ENCODE results near the gene CMSS1.
A peak's percentile ranks its signal among the peaks of the same experiment; 100 is the strongest.

The CMSS1 gene

DNA sequence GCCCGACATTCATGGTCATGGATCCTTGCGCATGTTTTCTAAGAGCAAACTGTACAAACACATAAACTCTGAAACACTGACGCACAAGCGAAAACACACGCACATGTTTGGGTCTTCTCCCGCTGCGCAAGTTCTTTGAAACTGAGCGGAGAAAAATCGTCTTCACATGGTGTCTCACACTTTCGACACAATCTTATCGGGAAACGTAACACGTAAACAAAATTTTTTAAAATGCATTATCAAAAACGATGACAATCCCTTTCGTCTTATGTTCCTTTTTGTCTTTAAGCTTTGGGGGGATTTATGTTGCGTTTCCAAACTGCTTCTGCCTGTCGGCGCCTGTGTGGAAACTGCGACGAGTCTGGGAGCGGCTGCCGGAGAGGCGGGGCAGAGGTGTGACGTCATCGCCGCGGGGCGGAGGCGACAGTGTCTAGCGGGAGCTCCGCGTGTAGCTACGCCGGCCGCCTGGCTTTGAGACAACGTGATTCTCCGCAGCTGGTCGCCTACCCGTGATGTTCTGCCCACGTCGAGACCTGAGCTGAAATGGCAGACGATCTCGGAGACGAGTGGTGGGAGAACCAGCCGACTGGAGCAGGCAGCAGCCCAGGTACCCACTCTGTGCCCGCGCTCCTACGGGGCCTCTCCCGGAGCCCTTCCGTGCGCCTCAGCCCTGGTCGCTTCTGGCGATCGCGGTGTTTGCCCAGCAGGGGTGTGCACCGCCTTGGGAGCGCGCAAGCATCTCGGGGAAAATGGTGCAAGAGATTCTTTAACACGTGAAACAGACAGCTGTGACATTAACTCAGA lies at the start of gene CMSS1:
Gene CMSS1 (plus strand): TSS at position 426 of the 804 bp plus-strand sequence.
- DNase-seq (ENCODE audit: low read depth) = peak; percentile 91

- no peak for DNase-seq (ENCODE audit: low read depth)
These were observed 49.5 kb upstream of the CMSS1 start for GRCh38 chr3:99768126-99768525.

GRCh38 chr3:99768808-99769501 lies 48.7 kb upstream of the CMSS1 start:
- no peak for DNase-seq (ENCODE audit: low read depth)

DNA sequence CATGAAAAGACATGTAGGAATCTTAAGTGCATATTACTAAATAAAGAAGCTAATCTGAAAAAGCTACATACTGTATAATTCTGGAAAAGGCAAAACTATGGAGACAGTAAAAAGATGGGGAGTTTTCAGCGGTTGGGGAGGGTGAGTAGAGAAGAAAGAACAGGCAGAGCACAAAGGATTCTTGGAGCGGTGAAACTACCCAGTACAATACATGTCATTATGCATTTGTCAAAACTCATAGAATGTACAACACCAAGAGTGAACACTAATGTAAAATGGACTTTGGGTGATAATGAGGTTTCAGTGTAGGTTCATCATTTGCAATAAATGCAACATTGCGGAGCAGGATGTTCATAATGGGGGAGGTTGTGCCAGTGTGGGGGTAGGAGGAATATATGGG lies 45.5 kb upstream of the CMSS1 start:
- DNase-seq (ENCODE audit: low read depth) = no peak

- no peak for DNase-seq (ENCODE audit: low read depth)
These were observed 45.0 kb upstream of the CMSS1 start for GRCh38 chr3:99772671-99773070.

- DNase-seq (ENCODE audit: low read depth) = no peak
These were observed 43.2 kb upstream of the CMSS1 start for GRCh38 chr3:99774467-99774866.

GRCh38 chr3:99776516-99777209 lies 41.0 kb upstream of the CMSS1 start:
- no peak for DNase-seq (ENCODE audit: low read depth)

- no peak for DNase-seq (ENCODE audit: low read depth)
These were observed 40.5 kb upstream of the CMSS1 start for GRCh38 chr3:99777210-99777549.

- DNase-seq (ENCODE audit: low read depth) = no peak
These were observed 40.0 kb upstream of the CMSS1 start for GRCh38 chr3:99777708-99778107.

GRCh38 chr3:99780749-99781148 lies 36.9 kb upstream of the CMSS1 start:
- DNase-seq (ENCODE audit: low read depth) = no peak

GRCh38 chr3:99781761-99782160 lies 35.9 kb upstream of the CMSS1 start:
- no peak for DNase-seq (ENCODE audit: low read depth)

DNA sequence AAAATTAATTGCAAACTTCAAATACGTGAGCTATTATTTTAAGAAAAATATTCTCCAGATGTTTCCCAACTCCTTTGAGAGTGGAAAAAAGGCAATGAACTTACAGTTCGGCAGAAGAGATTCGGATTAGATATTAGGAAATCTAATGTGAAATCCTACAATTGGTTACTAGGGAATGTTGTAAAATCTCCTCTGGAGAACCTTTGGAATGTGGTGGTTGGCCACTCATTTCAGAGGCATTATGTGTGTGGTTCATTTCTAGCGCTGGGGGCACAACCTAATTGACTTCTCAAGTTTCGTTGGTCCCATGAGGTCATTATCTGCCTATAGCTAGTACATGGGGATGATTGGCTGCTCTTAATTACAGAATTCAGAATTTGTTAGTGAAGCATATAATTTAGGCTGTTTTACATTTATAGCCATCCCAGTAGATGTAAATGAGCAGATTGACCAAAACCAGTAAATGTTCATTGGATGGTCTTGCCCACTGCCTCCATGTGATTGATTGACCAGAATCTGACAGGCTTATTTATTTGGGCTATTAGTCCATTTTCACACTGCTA lies 34.6 kb upstream of the CMSS1 start:
- DNase-seq (ENCODE audit: low read depth) = no peak

DNA sequence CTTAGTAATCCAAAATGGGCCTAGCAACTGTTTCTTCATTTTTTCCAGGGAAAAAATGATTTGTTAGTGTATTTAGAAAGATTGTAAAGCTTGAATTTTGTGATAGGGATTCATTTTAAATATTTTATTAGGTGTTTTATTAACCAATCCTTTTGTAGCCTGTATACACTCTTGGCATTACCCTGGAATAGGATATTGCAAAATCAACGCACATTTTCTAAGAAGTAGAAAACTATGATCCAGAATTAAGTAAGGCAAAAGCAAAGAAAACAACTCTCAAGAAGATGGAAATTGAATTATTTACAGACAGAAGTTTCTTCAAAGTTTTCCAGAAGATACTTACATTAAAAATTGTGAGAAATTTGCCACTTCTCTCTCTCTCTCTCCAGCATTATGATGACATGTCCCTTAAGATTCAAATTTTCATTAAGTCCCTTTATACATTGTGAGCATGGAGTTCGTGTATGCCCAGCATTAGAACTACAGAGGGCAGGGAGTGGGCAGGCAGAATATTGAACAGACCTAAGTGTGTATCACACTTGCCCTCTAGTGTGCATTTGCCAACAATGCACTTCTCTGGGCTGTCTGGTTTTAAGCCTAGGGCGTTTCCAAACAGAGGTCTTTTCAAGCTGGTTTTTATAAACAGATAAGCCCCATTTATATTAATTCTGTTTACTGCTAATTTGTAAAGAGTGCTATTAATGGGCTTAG lies 28.5 kb upstream of the CMSS1 start:
- no peak for DNase-seq (ENCODE audit: low read depth)

DNA sequence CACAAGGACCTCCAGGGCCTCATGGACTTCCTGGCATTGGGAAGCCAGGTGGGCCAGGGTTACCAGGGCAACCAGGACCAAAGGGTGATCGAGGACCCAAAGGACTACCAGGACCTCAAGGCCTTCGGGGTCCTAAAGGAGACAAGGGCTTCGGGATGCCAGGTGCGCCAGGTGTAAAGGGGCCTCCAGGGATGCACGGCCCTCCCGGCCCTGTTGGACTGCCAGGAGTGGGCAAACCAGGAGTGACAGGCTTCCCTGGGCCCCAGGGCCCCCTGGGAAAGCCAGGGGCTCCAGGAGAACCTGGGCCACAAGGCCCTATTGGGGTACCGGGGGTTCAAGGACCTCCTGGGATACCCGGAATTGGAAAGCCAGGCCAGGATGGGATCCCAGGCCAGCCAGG lies 23.2 kb upstream of the CMSS1 start:
- no peak for DNase-seq (ENCODE audit: low read depth)

DNA sequence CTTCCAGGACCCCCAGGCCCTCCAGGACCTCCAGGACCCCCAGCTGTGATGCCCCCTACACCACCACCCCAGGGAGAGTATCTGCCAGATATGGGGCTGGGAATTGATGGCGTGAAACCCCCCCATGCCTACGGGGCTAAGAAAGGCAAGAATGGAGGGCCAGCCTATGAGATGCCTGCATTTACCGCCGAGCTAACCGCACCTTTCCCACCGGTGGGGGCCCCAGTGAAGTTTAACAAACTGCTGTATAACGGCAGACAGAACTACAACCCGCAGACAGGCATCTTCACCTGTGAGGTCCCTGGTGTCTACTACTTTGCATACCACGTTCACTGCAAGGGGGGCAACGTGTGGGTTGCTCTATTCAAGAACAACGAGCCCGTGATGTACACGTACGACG lies 22.1 kb upstream of the CMSS1 start:
- no peak for DNase-seq (ENCODE audit: low read depth)

DNA sequence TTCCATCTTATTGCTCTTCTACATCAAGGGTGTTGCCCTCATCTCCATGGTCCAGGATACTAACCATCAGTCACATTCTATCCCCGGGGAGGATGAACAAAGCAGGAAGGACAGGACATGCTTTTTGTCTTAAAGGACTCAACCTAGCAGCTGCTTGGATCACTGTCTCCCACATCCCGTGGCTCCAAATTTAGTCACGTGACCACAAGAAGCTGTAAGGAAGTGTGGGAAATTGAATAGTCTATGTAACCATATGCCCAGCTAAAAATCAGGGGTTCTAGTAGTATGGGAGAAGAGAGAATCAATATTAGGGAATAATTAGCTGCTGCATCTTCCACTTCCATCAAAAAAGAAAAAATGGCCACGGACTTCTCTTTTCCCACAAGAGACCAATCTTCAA lies 18.2 kb upstream of the CMSS1 start:
- no peak for DNase-seq (ENCODE audit: low read depth)

DNA sequence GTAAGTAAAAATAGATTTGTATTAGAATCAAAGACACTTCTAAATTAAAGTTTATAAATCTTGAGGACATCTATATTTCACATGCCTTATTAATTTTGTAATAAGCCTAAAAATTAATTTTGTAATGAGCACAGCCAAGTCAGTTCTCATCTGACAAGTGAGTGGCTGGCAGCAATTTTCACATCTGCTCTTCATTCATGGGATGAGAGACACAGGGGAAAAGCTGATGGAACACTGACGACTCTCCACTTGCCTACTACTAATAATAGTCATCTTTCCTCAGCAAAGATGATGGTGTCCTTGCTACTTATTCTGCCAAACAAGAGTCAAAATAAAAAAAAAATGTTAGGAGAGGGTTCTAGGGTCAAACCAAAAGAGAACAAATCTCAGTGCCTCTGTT lies 14.4 kb upstream of the CMSS1 start:
- DNase-seq (ENCODE audit: low read depth) = no peak

- DNase-seq (ENCODE audit: low read depth) = no peak
These were observed 12.5 kb upstream of the CMSS1 start for GRCh38 chr3:99805160-99805559.

- no peak for DNase-seq (ENCODE audit: low read depth)
These were observed 9.4 kb upstream of the CMSS1 start for GRCh38 chr3:99808163-99808794.

- DNase-seq (ENCODE audit: low read depth) = no peak
These were observed 8.1 kb upstream of the CMSS1 start for GRCh38 chr3:99809565-99809964.

- DNase-seq (ENCODE audit: low read depth) = no peak
These were observed 7.3 kb upstream of the CMSS1 start for GRCh38 chr3:99810403-99810802.

DNA sequence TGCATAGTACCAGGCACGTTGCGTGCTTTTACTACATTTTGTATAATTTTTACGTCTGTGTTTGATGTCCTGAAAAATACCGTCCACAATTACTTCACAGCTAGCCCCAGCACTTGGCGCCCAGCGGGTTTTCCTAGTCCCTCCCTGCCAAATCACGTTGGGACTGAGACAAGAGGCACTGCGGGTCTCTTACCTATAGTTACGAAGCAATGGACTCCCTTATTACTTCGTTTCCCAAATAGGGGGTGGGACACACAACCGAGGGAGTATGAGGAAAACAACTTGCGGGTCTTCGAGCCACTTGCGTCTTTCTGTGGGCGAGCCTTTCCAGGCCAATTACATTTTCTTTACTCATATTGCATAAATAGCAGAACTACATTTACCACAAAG lies 620 bp upstream of the CMSS1 start:
- DNase-seq (ENCODE audit: low read depth) = peak; percentile 3
